T-helper 17 cell (primary cell): ENCODE data around the gene TRMU. TPM values are rescaled to one million over a fixed set of nuclear protein-coding genes. Genes with fewer than 3 reads are reported as not detected.

ENCODE experiments used
- ATAC-seq: fragments of 150-1000 bp; cut with Tn5 transposase; 2 replicates; pipeline ENCODE4 v1.10.0; 2021; ENCODE audit warnings: mild to moderate bottlenecking, moderate library complexity
- DNase-seq, 3 donors: peaks; one replicate each; pipeline versions ENCODE4 v3.0.0 to v3.0.0-alpha.2; 2020 to 2021
- H3K9me3 ChIP-seq: one replicate; pipeline ENCODE4 v1.7.0; 2013; ENCODE audit warnings: low read length, mild to moderate bottlenecking; ENCODE audit not compliant: control insufficient read depth, poor library complexity, severe bottlenecking
- H3K27ac Mint-ChIP-seq: one replicate; pipeline ENCODE4 v1.8.0; 2022; ENCODE audit warnings: mild to moderate bottlenecking, moderate library complexity, mixed read lengths
- H3K27me3 Mint-ChIP-seq: one replicate; pipeline ENCODE4 v1.8.0; 2022; ENCODE audit warnings: mixed read lengths
- H3K36me3 Mint-ChIP-seq: one replicate; pipeline ENCODE4 v1.8.0; 2022; ENCODE audit warnings: low read depth, mixed read lengths
- H3K4me1 Mint-ChIP-seq: one replicate; pipeline ENCODE4 v1.8.0; 2022; ENCODE audit warnings: mild to moderate bottlenecking, mixed read lengths
- H3K4me3 Mint-ChIP-seq: one replicate; pipeline ENCODE4 v1.8.0; 2022; ENCODE audit warnings: mild to moderate bottlenecking, moderate library complexity, mixed read lengths
- total RNA-seq, 4 donors: library from RNA in 2 of 4; stranded (reverse) in 2 of 4; gene quantifications; one replicate each; pipeline ENCODE4 v1.2.3 and lab custom pipeline; 2022 to 2026

Gene TRMU
- total RNA-seq, 2 donors from 2014 or later: 47.5 to 54.8 TPM

DNA sequence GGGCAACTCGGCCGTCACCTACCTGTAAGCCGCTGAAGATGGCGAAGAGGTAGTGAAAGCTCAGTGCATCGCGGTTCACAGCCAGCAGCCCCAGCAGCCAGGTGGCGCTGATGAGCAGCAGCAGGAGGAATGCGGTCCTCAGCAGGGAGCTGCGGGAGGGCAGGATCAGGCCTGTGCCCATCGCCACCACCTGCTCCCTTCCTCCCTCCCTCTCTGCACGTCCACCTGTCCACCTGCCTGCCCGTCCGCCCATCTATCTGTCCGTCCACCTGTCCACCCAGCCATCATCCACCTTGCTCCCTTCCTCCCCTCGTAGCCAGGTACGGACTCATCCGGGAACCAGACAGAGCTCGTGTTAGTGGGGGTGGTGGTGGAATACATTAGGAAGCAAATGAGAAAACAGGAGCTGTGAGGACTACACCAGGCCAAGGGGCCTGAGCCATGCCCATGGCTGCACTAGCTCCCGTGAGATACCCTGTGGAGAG lies 32.2 kb downstream of the TRMU start:
- Mint-ChIP-seq H3K27me3 (no peaks in the 10 kb centered on the region), H3K4me1 (peaks cover 31% of the 10 kb centered on the region), H3K4me3 (peak overlapping the region; percentile 88), H3K36me3 (peaks cover 3% of the 10 kb centered on the region), H3K27ac (peak overlapping the region; percentile 59)
- no peaks in the 10 kb centered on the region for H3K9me3 ChIP-seq
- ATAC-seq (peak; percentile 78), DNase-seq (peak; percentile 37 to 75 (median 44))

DNA sequence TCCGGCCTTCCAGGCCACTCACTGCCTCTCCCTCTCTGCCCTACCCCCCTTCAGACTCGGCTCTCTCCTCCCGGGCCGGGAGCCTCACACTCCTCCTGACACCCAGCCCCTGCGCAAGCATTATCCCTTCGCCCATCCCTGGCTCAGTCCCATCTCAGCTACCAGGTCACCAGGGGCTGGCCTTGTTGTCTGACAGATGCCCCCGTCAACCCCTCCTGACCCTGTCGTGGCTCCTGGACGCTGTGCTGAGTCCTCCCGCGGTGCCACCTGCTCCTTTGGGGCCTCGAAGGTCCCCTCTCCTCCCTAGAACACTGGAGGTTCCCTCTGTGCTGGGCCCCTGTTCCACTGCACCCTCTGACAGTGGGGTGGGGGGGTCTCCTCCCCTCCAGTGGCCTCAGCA lies 32.9 kb downstream of the TRMU start:
- no peak for ATAC-seq

GRCh38 chr22:46368871-46369715 lies 33.6 kb downstream of the TRMU start:
- Mint-ChIP-seq H3K4me3 (no peak overlapping the region), H3K27ac (no peak overlapping the region), H3K4me1 (peaks cover 40% of the 10 kb centered on the region), H3K27me3 (no peaks in the 10 kb centered on the region), H3K36me3 (peaks cover 3% of the 10 kb centered on the region)
- ATAC-seq: no peak
- H3K9me3 ChIP-seq: no peaks in the 10 kb centered on the region
- no peak for DNase-seq

More for the DNA sequence above, 32.9 kb downstream of the TRMU start:
- DNase-seq: no peak
- Mint-ChIP-seq H3K4me1 (peaks cover 35% of the 10 kb centered on the region), H3K36me3 (peaks cover 3% of the 10 kb centered on the region), H3K27me3 (no peaks in the 10 kb centered on the region), H3K27ac (no peak overlapping the region), H3K4me3 (no peak overlapping the region)
- H3K9me3 ChIP-seq: no peaks in the 10 kb centered on the region

DNA sequence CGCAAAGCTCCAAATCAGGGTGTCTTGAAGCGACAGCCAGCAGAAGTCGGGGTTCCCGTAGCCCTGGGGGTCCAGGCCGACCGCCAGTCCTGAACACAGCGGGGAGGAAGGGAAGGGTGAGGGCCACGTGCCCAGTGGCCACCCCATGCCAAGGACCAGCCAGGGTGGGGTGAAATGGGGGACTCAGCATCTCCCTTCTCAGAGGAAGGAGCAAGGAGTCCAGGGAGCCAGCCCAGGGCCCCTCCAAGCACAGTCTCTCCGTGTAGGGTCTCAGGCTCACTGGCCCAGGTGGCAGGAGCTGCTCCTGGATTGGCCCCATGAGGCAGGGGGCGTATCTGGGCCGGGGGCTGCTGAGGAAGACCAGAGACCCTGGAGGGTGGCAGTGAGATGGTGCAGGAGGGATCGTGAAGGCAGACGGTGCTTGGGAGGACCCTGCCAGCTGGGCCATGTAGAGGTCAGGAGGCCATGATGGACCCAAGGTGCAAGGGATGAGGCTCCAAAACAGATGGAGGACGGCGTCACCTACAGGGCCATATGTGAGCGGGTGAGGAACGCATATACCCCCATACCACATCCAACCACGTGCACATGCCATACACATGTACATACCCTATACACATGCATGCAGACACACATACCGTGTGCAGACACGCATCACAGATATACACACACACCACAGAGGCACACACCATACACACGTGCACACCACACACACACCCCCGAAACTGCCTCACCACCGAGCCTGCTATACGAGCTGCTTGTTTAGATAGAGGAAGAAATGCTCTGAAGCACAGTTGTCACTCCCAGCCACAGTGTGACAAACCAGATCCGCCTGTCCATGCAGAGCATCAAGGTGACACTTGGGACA lies 34.4 kb downstream of the TRMU start:
- H3K27me3 Mint-ChIP-seq: no peaks in the 10 kb centered on the region
- H3K27ac Mint-ChIP-seq: peak overlapping the region; percentile 93
- H3K36me3 Mint-ChIP-seq: peaks cover 3% of the 10 kb centered on the region
- DNase-seq (no peak), ATAC-seq (no peak)
- H3K4me1 Mint-ChIP-seq: peaks cover 44% of the 10 kb centered on the region
- H3K9me3 ChIP-seq: no peaks in the 10 kb centered on the region
- no peak overlapping the region for H3K4me3 Mint-ChIP-seq

DNA sequence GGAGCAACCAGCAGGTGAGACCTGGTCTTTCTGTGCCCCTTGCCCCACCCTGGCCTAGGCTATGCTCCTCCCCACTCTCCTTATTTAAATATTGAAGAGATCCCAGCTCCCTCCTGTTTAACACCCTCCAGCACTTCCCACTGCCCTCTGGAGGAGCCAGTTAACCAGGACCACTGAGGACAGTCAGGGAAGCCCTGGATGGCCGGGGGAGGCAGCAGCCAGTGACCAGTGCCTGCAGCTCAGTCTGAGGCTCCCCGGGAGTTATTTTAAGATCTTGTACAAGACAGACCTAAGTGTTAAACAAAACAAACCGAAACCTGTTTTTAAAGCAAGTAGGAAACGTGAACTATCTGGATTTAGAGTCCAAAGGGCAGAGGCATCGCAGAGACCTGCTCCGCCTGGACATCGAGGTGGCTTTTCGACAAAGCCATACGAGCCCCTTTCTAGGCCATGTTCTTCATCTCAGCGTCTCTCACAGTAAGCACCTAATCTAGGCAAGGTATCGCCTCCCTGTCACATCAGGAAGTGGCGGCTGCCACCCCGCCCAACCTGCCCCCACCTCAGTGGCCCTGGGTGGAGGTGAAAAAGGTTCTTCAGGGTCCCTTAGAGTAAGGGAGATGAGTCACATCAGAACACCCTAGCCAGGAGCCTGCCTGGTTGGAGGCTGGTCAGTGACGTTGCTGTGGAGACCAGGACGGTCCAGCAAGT lies 35.2 kb downstream of the TRMU start:
- peaks cover 44% of the 10 kb centered on the region for H3K4me1 Mint-ChIP-seq
- no peaks in the 10 kb centered on the region for H3K9me3 ChIP-seq
- peak overlapping the region; percentile 93 for H3K27ac Mint-ChIP-seq
- ATAC-seq (peak; percentile 50), DNase-seq (no peak)
- peak overlapping the region; percentile 50 for H3K4me3 Mint-ChIP-seq
- no peaks in the 10 kb centered on the region for H3K27me3 Mint-ChIP-seq
- H3K36me3 Mint-ChIP-seq: peaks cover 3% of the 10 kb centered on the region

DNA sequence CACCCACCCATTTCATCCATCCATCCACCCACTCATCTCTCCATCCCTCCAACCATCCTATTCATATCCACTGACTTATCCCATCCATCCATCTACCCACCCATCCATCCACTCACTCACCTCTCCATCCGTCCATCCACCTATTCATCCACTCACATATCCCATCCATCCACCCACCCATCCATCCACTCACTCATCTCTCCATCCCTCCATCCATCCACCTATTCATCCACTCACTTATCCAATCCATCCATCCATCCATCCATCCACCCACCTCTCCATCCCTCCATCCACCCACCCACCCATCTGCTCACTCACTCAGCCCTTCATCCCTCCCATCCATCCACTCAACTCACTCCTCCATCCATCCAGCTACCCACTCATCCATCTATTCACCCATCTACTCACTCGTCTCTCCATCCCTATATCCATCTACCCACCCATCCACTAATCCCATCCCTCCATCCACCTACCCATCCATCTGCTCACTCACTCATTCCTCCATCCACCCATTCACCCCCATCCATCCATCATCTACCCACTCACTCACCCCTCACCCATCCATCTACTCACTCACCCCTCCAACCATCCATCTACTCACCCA lies 36.2 kb downstream of the TRMU start:
- no peaks in the 10 kb centered on the region for H3K9me3 ChIP-seq
- ATAC-seq (no peak), DNase-seq (no peak)
- Mint-ChIP-seq H3K27me3 (no peaks in the 10 kb centered on the region), H3K27ac (no peak overlapping the region), H3K36me3 (peaks cover 3% of the 10 kb centered on the region), H3K4me3 (peak overlapping the region; percentile 50), H3K4me1 (peaks cover 43% of the 10 kb centered on the region)

- peaks cover 39% of the 10 kb centered on the region for H3K4me1 Mint-ChIP-seq
- no peak for ATAC-seq
Observed at GRCh38 chr22:46372686-46373085, 37.2 kb downstream of the TRMU start.

GRCh38 chr22:46373159-46373558 lies 37.6 kb downstream of the TRMU start:
- Mint-ChIP-seq H3K36me3 (peaks cover 3% of the 10 kb centered on the region), H3K27me3 (no peaks in the 10 kb centered on the region), H3K4me1 (peaks cover 37% of the 10 kb centered on the region), H3K4me3 (peak overlapping the region; percentile 57), H3K27ac (no peak overlapping the region)
- no peaks in the 10 kb centered on the region for H3K9me3 ChIP-seq
- ATAC-seq: no peak
- no peak for DNase-seq

More at GRCh38 chr22:46372686-46373085, 37.2 kb downstream of the TRMU start:
- no peaks in the 10 kb centered on the region for H3K27me3 Mint-ChIP-seq
- H3K27ac Mint-ChIP-seq: no peak overlapping the region
- H3K9me3 ChIP-seq: no peaks in the 10 kb centered on the region
- peaks cover 3% of the 10 kb centered on the region for H3K36me3 Mint-ChIP-seq
- H3K4me3 Mint-ChIP-seq: peak overlapping the region; percentile 57
- DNase-seq: no peak

DNA sequence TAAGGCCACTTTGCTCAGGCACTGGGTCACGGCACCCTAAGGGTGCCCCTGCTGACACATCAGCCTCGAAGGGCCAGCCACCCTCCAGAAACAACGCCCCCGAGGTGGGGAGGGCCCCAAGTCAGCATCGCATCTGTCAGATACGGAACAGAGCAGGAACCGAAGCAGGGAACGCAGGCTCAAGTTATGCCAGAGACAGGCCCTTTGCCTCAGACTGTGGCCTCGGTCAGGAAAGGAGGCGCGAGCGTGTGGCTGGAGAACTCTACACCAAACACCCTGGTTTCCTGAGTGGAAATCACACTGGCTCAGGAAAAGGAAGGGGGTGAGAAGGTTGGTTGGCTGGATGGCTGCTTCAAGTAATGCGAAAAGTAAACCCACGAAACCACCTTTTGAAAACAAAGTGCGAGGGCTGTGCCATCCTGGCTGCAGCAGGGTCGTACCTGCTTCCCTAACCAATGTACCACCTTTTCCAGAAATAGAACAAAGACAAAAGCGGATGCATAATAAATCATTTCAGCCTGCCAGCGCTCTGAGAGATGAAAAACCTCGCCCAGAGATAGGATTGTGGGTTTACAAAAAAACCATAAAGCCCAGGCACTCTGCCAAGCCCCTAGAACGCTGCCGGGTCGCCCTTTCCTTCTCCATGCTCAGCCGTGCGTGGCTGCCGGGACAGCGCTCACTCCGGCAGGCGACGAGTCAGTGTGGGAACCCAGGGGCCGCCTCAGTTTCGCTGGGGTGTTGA lies 38.6 kb downstream of the TRMU start:
- no peaks in the 10 kb centered on the region for H3K27me3 Mint-ChIP-seq
- DNase-seq: no peak
- H3K4me1 Mint-ChIP-seq: peaks cover 37% of the 10 kb centered on the region
- no peak overlapping the region for H3K27ac Mint-ChIP-seq
- H3K4me3 Mint-ChIP-seq: peak overlapping the region; percentile 74
- H3K36me3 Mint-ChIP-seq: peaks cover 3% of the 10 kb centered on the region
- peak; percentile 61 for ATAC-seq
- H3K9me3 ChIP-seq: no peaks in the 10 kb centered on the region

DNA sequence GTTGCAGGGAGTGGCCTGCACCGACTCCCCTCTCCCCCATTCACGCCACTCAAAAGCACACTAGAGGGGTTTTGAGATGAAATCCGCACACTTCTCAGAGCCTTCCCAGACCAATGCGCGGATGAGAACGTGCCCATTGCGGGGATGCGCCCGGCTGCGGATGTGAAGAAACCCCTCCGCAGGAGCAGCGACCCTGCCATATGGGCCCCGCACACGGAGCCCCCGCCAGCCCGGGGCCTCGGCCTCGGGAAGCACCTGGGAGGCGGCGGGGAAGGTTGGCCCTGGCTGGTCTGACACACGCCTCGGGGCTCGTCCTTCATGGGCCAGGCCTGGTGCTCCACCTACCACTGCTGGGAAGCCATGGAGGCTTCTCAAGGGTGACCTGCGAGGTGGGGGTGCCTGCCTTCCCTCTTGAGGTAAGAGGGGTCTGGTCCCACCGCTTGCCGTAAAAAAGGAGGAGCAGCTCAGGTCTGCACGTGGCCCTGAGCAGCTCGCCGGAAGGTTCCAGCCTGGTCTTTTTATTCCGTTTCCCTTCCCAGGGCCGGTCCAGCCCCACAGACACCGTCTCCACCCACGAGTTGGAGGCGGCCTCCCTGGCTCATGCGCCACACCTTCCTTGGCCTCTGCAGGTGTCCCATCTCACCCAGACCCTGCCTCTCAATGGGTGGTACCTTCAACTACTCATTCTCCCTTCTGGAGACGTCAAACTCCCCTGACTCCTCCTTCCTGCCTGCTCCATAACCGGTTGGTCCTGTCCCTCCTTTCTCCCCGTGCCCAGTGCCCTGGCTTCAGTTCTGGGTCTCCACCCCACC lies 39.4 kb downstream of the TRMU start:
- DNase-seq (no peak), ATAC-seq (no peak)
- Mint-ChIP-seq H3K36me3 (peaks cover 3% of the 10 kb centered on the region), H3K4me3 (peak overlapping the region; percentile 74), H3K4me1 (peaks cover 37% of the 10 kb centered on the region), H3K27ac (no peak overlapping the region), H3K27me3 (no peaks in the 10 kb centered on the region)
- no peaks in the 10 kb centered on the region for H3K9me3 ChIP-seq

DNA sequence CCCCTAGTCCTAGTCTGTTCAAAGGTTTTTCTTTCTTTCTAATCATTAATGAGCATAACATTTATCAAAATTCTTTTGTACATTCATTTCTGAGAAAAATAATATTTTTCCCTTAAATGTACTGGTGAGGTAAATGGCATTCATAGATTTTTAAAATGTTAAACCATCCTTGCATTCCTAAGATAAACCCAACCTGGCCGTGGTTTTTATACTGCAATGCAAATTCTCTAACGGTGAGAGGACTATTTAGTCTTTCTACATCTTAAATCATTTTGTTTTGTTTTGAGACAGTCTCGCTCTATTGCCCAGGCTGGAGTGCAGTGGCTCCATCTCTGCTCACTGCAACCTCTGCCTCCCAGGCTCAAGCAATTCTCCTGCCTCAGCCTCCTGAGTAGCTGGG lies 40.6 kb downstream of the TRMU start:
- Mint-ChIP-seq H3K27me3 (no peaks in the 10 kb centered on the region), H3K36me3 (peaks cover 3% of the 10 kb centered on the region), H3K4me3 (no peak overlapping the region), H3K4me1 (peaks cover 27% of the 10 kb centered on the region), H3K27ac (no peak overlapping the region)
- no peak for ATAC-seq
- H3K9me3 ChIP-seq: no peaks in the 10 kb centered on the region
- no peak for DNase-seq
